Stomach (tissue), 19 donors: Measurements from ENCODE around the gene LHX8. TPM values are rescaled to one million over a fixed set of nuclear protein-coding genes. Genes with fewer than 3 reads are reported as not detected.

Source experiments
- DNase-seq, 2 donors: peaks; one replicate each; pipeline versions ENCODE4 v3.0.0 to v3.0.0-alpha.2; 2013 to 2019
- H3K27ac ChIP-seq, 5 donors: fragments of 200-600 bp in 4 of 5; sonication (generic) in 4 of 5; one replicate each; pipeline ENCODE4 v1.5.1; 2013 to 2019; ENCODE audit warnings: mild to moderate bottlenecking in 1 of 5, moderate library complexity in 1 of 5
- H3K27me3 ChIP-seq, 3 donors: fragments of 200-600 bp; sonication (generic); one replicate each; pipeline ENCODE4 v1.5.1; 2017 to 2019; ENCODE audit warnings: mixed run types in 1 of 3
- H3K36me3 ChIP-seq, 4 donors: fragments of 200-600 bp; sonication (generic); 1 replicate in 3 of 4; 2 replicates in 1 of 4; pipeline ENCODE4 v1.5.1; 2016 to 2019
- H3K4me1 ChIP-seq, 4 donors: fragments of 200-600 bp; sonication (generic); one replicate each; pipeline ENCODE4 v1.5.1; 2016 to 2019
- H3K4me3 ChIP-seq, 4 donors: fragments of 200-600 bp; sonication (generic) in 3 of 4; one replicate each; pipeline ENCODE4 v1.5.1; 2016 to 2019; ENCODE audit warnings: mild to moderate bottlenecking in 1 of 4
- H3K9me3 ChIP-seq, 4 donors: fragments of 200-600 bp; sonication (generic); one replicate each; pipeline ENCODE4 v1.5.1; 2016 to 2019
- CTCF ChIP-seq, 7 experiments: fragments of 450-650 bp in 4 of 7; fragments of 200-600 bp in 3 of 7; sonication (generic) in 3 of 7; IDR thresholded peaks; one replicate each; pipeline ENCODE4 v1.5.1; 2016 to 2019; ENCODE audit warnings: antibody characterized with exemption in 7 of 7, control low read depth in 2 of 7, mild to moderate bottlenecking in 1 of 7
- EP300 ChIP-seq: sonication (generic); formaldehyde crosslinking; IDR thresholded peaks from one replicate; pipeline ENCODE4 v1.6.1; 2017; ENCODE audit warnings: antibody characterized with exemption
- POLR2A ChIP-seq, 4 donors: fragments of 450-650 bp; IDR thresholded peaks; one replicate each; pipeline ENCODE4 v1.6.1; 2016; ENCODE audit warnings: antibody characterized with exemption in 4 of 4, control low read depth in 2 of 4, mild to moderate bottlenecking in 1 of 4, moderate library complexity in 1 of 4
- POLR2AphosphoS5 ChIP-seq, 3 donors: sonication (generic); formaldehyde crosslinking; IDR thresholded peaks; one replicate each; pipeline ENCODE4 v1.6.1; 2016; ENCODE audit warnings: antibody characterized with exemption in 3 of 3
- WGBS, 5 donors: extraction: QIAGEN DNeasy Blood & Tissue Kit in 3 of 5; methylation state at CpG; one replicate each; pipeline versions ENCODE4 v1.1.5 to v1.1.7; 2013 to 2018; 5-methylcytosine and 5-hydroxymethylcytosine counted together
- intact Hi-C: fragments of 100-400 bp; cut with DNase I; formaldehyde crosslinking; loops from one replicate; pipeline ENCODE4 v1.15.1; 2023; ENCODE audit warnings: low total_unique reads
- long read RNA-seq, 10 donors: transcript quantifications; one replicate each; lab custom pipeline, GENCODE V29; 2026
- polyA plus RNA-seq, 3 donors: library from polyadenylated mRNA; stranded (reverse); fragments of 200-250 nt; gene quantifications; one replicate each; pipeline ENCODE4 v1.2.3, GENCODE V29; 2013
- total RNA-seq, 5 donors: library from RNA; depleted of rRNA; stranded (reverse); fragments of >200 nt; gene quantifications; one replicate each; pipeline versions ENCODE4 v1.1.0 to v1.2.3, GENCODE V29; 2014 to 2016
- donor health status: healthy with polysubstance abuse.
- donor health status: Bipolar disorder and iron deficiency.
- donor health status: healthy.

Gene LHX8
- total RNA-seq: not detected
- polyA plus RNA-seq: under 1 TPM in 1 of 3 donors, not detected in 2; 0.05 TPM
- long read RNA-seq, donor 1: 0 reads
- long read RNA-seq, donor 2: 0 reads
- long read RNA-seq, donor 3: 0 reads
- long read RNA-seq, donor 4: 0 reads
- long read RNA-seq, donor 5: 0 reads
- long read RNA-seq, donor 6: 0 reads
- long read RNA-seq, donor 7: 0 reads
- long read RNA-seq, donor 8: 0 reads
- long read RNA-seq, donor 9: 0 reads
- long read RNA-seq, donor 10: 0 reads

GRCh38 chr1:75133750-75134646 is at the start of gene LHX8:
Gene LHX8, plus strand, starts transcription at chr1:75134388. Its CDS starts 2,227 bp downstream, at chr1:75136615.
- Histone ChIP-seq H3K27me3 (peaks cover 30 to 100% (median 86%) of the 10 kb centered on the region in 3 donors), H3K4me1 (peaks cover 19 to 55% (median 29%) of the 10 kb centered on the region in 4 donors), H3K4me3 (peak within 1 kb of the TSS; percentile 17 to 48 (median 37)), H3K36me3 (no peaks in the 10 kb centered on the region), H3K9me3 (peaks cover 0 to 11% (median 3%) of the 10 kb centered on the region in 4 donors), H3K27ac (no peak within 1 kb of the TSS)
- 9 to 15% (median 12%) methylated on average over 23 of the region's 23 CpGs for WGBS, 5 donors
- peak in 1 of 2 donors; percentile 26 for DNase-seq
- intact Hi-C loops: no loop called here
- TF ChIP-seq EP300: no peak
- TF ChIP-seq POLR2AphosphoS5 (IDR thresholded peaks at IDR 0.05): no peak
- no peak for TF ChIP-seq POLR2A (IDR thresholded peaks at IDR 0.05)
- TF ChIP-seq CTCF (IDR thresholded peaks at IDR 0.05): no peak

GRCh38 chr1:75085931-75086330 is 48.3 kb upstream of the LHX8 start:
- H3K4me3 ChIP-seq: no peak overlapping the region
- no peaks in the 10 kb centered on the region for H3K4me1 ChIP-seq
- WGBS, 5 donors: 35 to 42% (median 41%) methylated on average over 1 of the region's 1 CpG
- H3K27me3 ChIP-seq: no peaks in the 10 kb centered on the region
- intact Hi-C loops: no loop called here
- no peak for DNase-seq
- H3K36me3 ChIP-seq: no peaks in the 10 kb centered on the region
- H3K27ac ChIP-seq: no peak overlapping the region
- TF ChIP-seq EP300: no peak
- no peak for TF ChIP-seq POLR2A (IDR thresholded peaks at IDR 0.05)
- TF ChIP-seq POLR2AphosphoS5 (IDR thresholded peaks at IDR 0.05): no peak
- no peak for TF ChIP-seq CTCF (IDR thresholded peaks at IDR 0.05)
- no peaks in the 10 kb centered on the region for H3K9me3 ChIP-seq

GRCh38 chr1:75087278-75087677 is 46.9 kb upstream of the LHX8 start:
- WGBS, 5 donors: 79 to 89% (median 88%) methylated on average over 2 of the region's 2 CpGs
- no peak for TF ChIP-seq CTCF (IDR thresholded peaks at IDR 0.05)
- TF ChIP-seq POLR2AphosphoS5 (IDR thresholded peaks at IDR 0.05): no peak
- no peak for TF ChIP-seq POLR2A (IDR thresholded peaks at IDR 0.05)
- no peak for TF ChIP-seq EP300
- Histone ChIP-seq H3K9me3 (peaks cover 0 to 4% (median 0%) of the 10 kb centered on the region in 4 donors), H3K27ac (no peak overlapping the region), H3K4me3 (no peak overlapping the region), H3K27me3 (no peaks in the 10 kb centered on the region), H3K36me3 (no peaks in the 10 kb centered on the region), H3K4me1 (no peaks in the 10 kb centered on the region)
- no peak for DNase-seq
- intact Hi-C loops: no loop called here

- Histone ChIP-seq H3K27ac (no peak overlapping the region), H3K9me3 (peaks cover 0 to 7% (median 0%) of the 10 kb centered on the region in 4 donors), H3K4me1 (no peaks in the 10 kb centered on the region), H3K27me3 (no peaks in the 10 kb centered on the region), H3K36me3 (no peaks in the 10 kb centered on the region), H3K4me3 (no peak overlapping the region)
- WGBS, 5 donors: 56 to 65% (median 62%) methylated on average over 3 of the region's 3 CpGs
- no peak for DNase-seq
- intact Hi-C loops: no loop called here
- TF ChIP-seq EP300 (no peak), POLR2AphosphoS5 (IDR thresholded peaks at IDR 0.05) (no peak), CTCF (IDR thresholded peaks at IDR 0.05) (no peak), POLR2A (IDR thresholded peaks at IDR 0.05) (no peak)
Measured at GRCh38 chr1:75092141-75092540, 42.0 kb upstream of the LHX8 start.
